Small intestine (tissue), 7 donors: ENCODE results near the gene DNAJB12. TPM values are rescaled to one million over a fixed set of nuclear protein-coding genes. Genes with fewer than 3 reads are reported as not detected.
"Not testable (repeated sequence)": the region's sequence is repeated elsewhere in the genome, so short reads cannot be mapped to it uniquely, and the experiment has no call there.

Experiments used
- DNase-seq, 2 donors: peaks; one replicate each; pipeline versions ENCODE4 v3.0.0 to v3.0.0-alpha.2; 2013
- FAIRE-seq: peaks from 2 replicates; lab custom pipeline; 2012; peaks lifted over from hg19 to GRCh38; lab: Jason Lieb, UNC
- H3K27ac ChIP-seq, 3 donors: one replicate each; pipeline ENCODE4 v1.5.1; 2013; ENCODE audit warnings: low read length in 2 of 3, mild to moderate bottlenecking in 2 of 3, control low read depth in 1 of 3, inconsistent platforms in 1 of 3, low read depth in 1 of 3, moderate library complexity in 1 of 3
- H3K27me3 ChIP-seq, 3 donors: one replicate each; pipeline ENCODE4 v1.6.1; 2013; ENCODE audit warnings: low read length in 3 of 3, inconsistent platforms in 1 of 3; ENCODE audit not compliant: control insufficient read depth in 3 of 3, insufficient read depth in 3 of 3
- H3K36me3 ChIP-seq, 3 donors: one replicate each; pipeline ENCODE4 v1.6.1; 2013; ENCODE audit warnings: low read length in 3 of 3, inconsistent platforms in 1 of 3, low read depth in 1 of 3, mild to moderate bottlenecking in 1 of 3, moderate library complexity in 1 of 3; ENCODE audit not compliant: control insufficient read depth in 3 of 3, insufficient read depth in 2 of 3
- H3K4me1 ChIP-seq, 3 donors: one replicate each; pipeline ENCODE4 v1.6.1; 2013; ENCODE audit warnings: low read length in 2 of 3, inconsistent platforms in 1 of 3, low read depth in 1 of 3, mild to moderate bottlenecking in 1 of 3, moderate library complexity in 1 of 3; ENCODE audit not compliant: control insufficient read depth in 3 of 3, insufficient read depth in 2 of 3
- H3K4me3 ChIP-seq, 3 donors: one replicate each; pipeline ENCODE4 v1.5.1; 2013; ENCODE audit warnings: low read length in 3 of 3, control low read depth in 1 of 3, inconsistent platforms in 1 of 3, low read depth in 1 of 3, mild to moderate bottlenecking in 1 of 3, moderate library complexity in 1 of 3
- H3K9me3 ChIP-seq, 2 donors: one replicate each; pipeline ENCODE4 v1.6.1; 2013; ENCODE audit warnings: low read depth in 1 of 2, low read length in 1 of 2; ENCODE audit not compliant: control insufficient read depth in 2 of 2, insufficient read depth in 1 of 2
- WGBS, 3 donors: extraction: QIAGEN DNeasy Blood & Tissue Kit; methylation state at CpG; one replicate each; pipeline ENCODE4 v1.1.7; 2013; 5-methylcytosine and 5-hydroxymethylcytosine counted together
- polyA plus RNA-seq, 4 donors: library from polyadenylated mRNA; stranded (reverse) in 3 of 4; unstranded in 1 of 4; fragments of 200-250 nt in 3 of 4; fragments of 120-200 nt in 1 of 4; gene quantifications; one replicate each; pipeline versions ENCODE4 v1.2.1 to v1.2.3, GENCODE V29; 2013
- donor health status: healthy with polysubstance abuse.
- donor health status: control.
- donor health status: control.
- donor health status: Bipolar disorder and iron deficiency.
- donor health status: healthy.

DNAJB12 gene
- polyA plus RNA-seq, 4 donors: 17.0 to 37.1 (median 22.9) TPM

GRCh38 chr10:72326665-72327603, 27.8 kb downstream of the DNAJB12 start:
- FAIRE-seq, H3K36me3 ChIP-seq, H3K27me3 ChIP-seq, H3K9me3 ChIP-seq, H3K4me3 ChIP-seq, DNase-seq: not testable (repeated sequence)
- peak overlapping the region in 1 of 3 donors; percentile 36 for H3K27ac ChIP-seq
- 77 to 79% (median 79%) methylated on average over 32 of the region's 32 CpGs for WGBS, 3 donors
- H3K4me1 ChIP-seq: peaks cover 4 to 35% (median 7%) of the 10 kb centered on the region in 3 donors

DNA sequence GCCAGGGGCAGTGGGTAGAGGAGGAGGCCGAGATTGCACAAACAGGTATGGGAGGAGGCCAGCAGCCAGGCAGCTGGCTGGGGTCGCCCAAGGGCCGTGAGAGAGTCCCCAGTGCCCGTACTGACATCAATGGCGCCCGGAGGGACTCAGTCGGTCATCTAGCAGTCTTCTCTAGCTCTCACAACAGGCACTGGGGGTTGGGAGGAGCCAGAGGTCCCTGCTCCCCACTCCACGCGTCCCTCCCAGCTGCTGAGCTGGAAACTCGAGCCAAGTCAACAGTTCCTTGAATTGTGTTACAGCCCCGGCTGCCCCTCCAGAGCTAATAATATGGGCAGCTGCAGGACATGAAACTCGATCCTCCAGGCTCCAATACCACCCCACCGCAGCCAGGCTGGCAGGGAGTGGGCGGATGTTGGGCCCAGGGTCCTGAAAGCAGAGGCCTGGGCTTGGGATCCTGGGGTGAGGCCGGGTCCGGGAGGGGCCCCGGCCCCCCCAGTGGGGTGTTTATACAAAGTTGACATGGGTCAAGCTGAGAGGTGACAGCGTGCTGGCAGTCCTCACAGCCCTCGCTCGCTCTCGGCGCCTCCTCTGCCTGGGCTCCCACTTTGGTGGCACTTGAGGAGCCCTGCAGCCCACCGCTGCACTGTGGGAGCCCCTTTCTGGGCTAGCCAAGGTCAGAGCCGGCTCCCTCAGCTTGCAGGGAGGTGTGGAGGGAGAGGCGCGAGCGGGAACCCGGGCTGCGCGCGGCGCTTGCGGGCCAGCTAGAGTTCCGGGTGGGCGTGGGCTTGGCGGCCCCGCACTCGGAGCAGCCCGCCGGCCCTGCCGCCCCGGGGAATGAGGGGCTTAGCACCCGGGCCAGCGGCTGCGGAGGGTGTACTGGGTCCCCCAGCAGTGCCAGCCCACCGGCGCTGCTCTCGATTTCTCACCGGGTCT, 29.2 kb downstream of the DNAJB12 start:
- FAIRE-seq: not testable (repeated sequence)
- peak in 1 of 2 donors; percentile 41 for DNase-seq

DNA sequence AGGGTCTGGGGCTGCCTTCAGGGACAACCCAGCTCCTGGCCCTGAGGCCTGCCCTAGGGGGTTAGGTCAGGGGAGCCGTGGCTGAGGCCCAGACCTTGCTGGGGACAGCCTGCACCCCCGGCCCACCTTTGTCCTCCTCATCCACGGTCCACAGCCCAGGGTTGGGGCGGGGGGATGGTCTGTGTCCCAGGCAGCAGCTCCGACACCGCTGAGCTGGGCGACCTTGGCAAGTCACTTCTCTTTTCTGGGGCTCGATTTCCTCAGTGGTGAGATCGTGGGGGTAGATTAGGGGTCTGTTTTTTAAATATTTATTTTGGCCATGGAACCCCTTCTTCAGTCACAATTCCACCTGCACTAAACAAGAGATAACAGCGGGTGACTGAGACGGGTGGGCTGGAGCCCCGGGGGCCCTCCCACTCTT, 30.9 kb downstream of the DNAJB12 start:
- Histone ChIP-seq H3K9me3 (no peaks in the 10 kb centered on the region), H3K4me3 (no peak overlapping the region), H3K27me3 (no peaks in the 10 kb centered on the region), H3K27ac (no peak overlapping the region), H3K4me1 (peaks cover under 1 to 47% (median 12%) of the 10 kb centered on the region in 3 donors), H3K36me3 (no peaks in the 10 kb centered on the region)
- DNase-seq (no peak), FAIRE-seq (no peak)
- 67 to 84% (median 79%) methylated on average over 12 of the region's 12 CpGs for WGBS, 3 donors

More for the DNA sequence above, 29.2 kb downstream of the DNAJB12 start:
- not testable (repeated sequence) for H3K27me3 ChIP-seq, H3K4me3 ChIP-seq, H3K9me3 ChIP-seq, H3K36me3 ChIP-seq
- H3K27ac ChIP-seq: peak overlapping the region in 2 of 3 donors; percentile 32 to 64
- peaks cover 0 to 37% (median 8%) of the 10 kb centered on the region in 3 donors for H3K4me1 ChIP-seq
- 78 to 86% (median 82%) methylated on average over 36 to 49 of the region's 49 CpGs for WGBS, 3 donors

- Histone ChIP-seq H3K9me3 (no peaks in the 10 kb centered on the region), H3K36me3 (no peaks in the 10 kb centered on the region), H3K4me1 (peaks cover 2 to 43% (median 13%) of the 10 kb centered on the region in 3 donors), H3K27ac (peak overlapping the region in 1 of 3 donors; percentile 17), H3K27me3 (no peaks in the 10 kb centered on the region), H3K4me3 (no peak overlapping the region)
- FAIRE-seq: no peak
- 93 to 95% (median 94%) methylated on average over 10 of the region's 10 CpGs for WGBS, 3 donors
- DNase-seq: no peak
Measured at GRCh38 chr10:72323108-72323749, 31.5 kb downstream of the DNAJB12 start.

DNA sequence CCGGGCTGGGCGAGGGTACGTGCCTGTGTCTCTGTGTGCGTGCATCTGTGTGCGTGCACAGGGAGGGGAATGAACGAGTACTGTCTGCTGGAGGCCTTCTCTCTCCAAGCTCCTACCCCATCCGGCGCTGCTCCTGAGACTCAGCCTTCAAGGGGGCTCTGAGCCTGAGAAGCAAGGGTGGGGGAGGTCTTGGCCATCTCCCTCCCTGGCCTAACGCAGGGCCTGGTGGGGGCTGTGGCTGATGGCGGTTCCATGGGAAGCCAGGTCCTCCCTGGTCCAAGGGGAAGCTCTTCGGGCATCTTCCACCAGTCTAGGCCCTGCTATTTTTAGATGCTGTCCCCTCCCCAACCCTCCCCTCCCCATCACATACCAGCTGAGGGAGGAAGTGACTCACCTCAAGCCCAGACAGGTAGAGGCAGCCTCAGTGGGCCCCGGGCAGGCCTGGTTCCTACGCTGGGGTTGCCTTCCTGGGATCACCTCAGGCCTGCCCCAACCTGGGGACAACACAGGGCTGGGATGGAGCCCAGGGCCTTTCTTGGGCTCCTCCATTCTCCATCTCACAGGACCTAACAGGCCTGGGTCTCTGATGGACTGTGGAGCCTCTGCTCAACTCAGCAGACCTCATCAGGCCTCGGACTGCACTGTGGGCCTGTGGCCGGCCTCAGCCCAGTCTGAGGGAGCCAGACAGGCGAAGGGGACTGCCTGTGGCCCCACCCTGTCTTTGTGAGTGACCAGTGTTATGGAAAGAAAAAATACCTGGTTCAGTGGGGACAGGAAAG, 32.2 kb downstream of the DNAJB12 start:
- H3K4me1 ChIP-seq: peaks cover 2 to 39% (median 13%) of the 10 kb centered on the region in 3 donors
- no peaks in the 10 kb centered on the region for H3K9me3 ChIP-seq
- DNase-seq (no peak), FAIRE-seq (no peak)
- no peaks in the 10 kb centered on the region for H3K36me3 ChIP-seq
- H3K27me3 ChIP-seq: no peaks in the 10 kb centered on the region
- H3K4me3 ChIP-seq: no peak overlapping the region
- 87 to 92% (median 88%) methylated on average over 16 of the region's 16 CpGs for WGBS, 3 donors
- no peak overlapping the region for H3K27ac ChIP-seq

DNA sequence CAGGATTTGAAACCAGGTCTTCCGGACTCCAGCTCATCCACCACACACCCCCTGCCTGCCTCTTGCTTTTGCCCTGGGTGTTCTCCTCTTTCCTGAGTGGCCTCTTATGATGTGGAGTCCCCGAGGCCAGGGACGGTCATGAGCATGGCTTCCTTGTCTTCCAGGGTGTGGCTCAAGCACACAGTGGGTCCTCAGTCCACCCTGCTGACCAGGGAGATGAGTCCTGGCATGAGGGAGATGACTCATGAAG, 32.8 kb downstream of the DNAJB12 start:
- no peak overlapping the region for H3K4me3 ChIP-seq
- H3K27ac ChIP-seq: no peak overlapping the region
- 71 to 92% (median 91%) methylated on average over 3 of the region's 3 CpGs for WGBS, 3 donors
- H3K9me3 ChIP-seq: no peaks in the 10 kb centered on the region
- FAIRE-seq: no peak
- no peaks in the 10 kb centered on the region for H3K36me3 ChIP-seq
- H3K27me3 ChIP-seq: no peaks in the 10 kb centered on the region
- no peak for DNase-seq
- H3K4me1 ChIP-seq: peaks cover 2 to 42% (median 16%) of the 10 kb centered on the region in 3 donors

- Histone ChIP-seq H3K9me3 (no peaks in the 10 kb centered on the region), H3K36me3 (no peaks in the 10 kb centered on the region), H3K27me3 (no peaks in the 10 kb centered on the region), H3K4me1 (peaks cover 2 to 47% (median 18%) of the 10 kb centered on the region in 3 donors), H3K4me3 (no peak overlapping the region), H3K27ac (peak overlapping the region in 2 of 3 donors; percentile 50 to 95)
- 76 to 81% (median 77%) methylated on average over 13 of the region's 13 CpGs for WGBS, 3 donors
- DNase-seq (peak in 1 of 2 donors; percentile 49), FAIRE-seq (no peak)
Measured at GRCh38 chr10:72321248-72322029, 33.3 kb downstream of the DNAJB12 start.
